Stimulated activated naive CD8-positive, alpha-beta T cell treated with anti-CD3 and anti-CD28 coated beads, Interleukin-15, Interleukin-2, amounts not matched to agents 100 ng/mL and 50 ng/mL, for 24 hours (primary cell): ENCODE data around the gene FOXJ3.

Experiments used
- H3K27ac Mint-ChIP-seq: one replicate; pipeline ENCODE4 v1.8.0; 2021; ENCODE audit warnings: mild to moderate bottlenecking, mixed read lengths
- H3K27me3 Mint-ChIP-seq: one replicate; pipeline ENCODE4 v1.8.0; 2021; ENCODE audit warnings: mixed read lengths
- H3K36me3 Mint-ChIP-seq: one replicate; pipeline ENCODE4 v1.8.0; 2021; ENCODE audit warnings: low read depth, mixed read lengths
- H3K4me1 Mint-ChIP-seq: one replicate; pipeline ENCODE4 v1.8.0; 2021; ENCODE audit warnings: low read depth, mixed read lengths
- H3K4me3 Mint-ChIP-seq: one replicate; pipeline ENCODE4 v1.8.0; 2021; ENCODE audit warnings: mild to moderate bottlenecking, mixed read lengths
- H3K9me3 Mint-ChIP-seq: one replicate; pipeline ENCODE4 v1.8.0; 2021; ENCODE audit warnings: mixed read lengths

Gene FOXJ3

DNA sequence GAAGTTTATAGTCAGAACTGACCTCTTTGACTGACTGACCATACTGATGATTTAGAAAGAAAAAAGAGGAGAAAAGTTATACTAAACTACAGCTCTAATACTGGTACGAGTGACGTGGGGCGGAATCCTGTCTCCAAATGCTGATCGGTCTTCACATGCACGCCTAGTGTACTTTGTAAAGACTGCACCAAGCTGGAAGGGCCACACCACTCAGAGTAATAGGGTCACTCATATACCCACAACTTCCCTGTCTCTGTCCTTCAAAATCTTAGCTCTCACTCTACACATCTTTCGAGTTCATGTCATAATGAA lies 151.1 kb downstream of the FOXJ3 start:
- Mint-ChIP-seq H3K4me1 (no peaks in the 10 kb centered on the region), H3K4me3 (no peak overlapping the region), H3K27me3 (no peaks in the 10 kb centered on the region), H3K27ac (no peak overlapping the region), H3K9me3 (no peaks in the 10 kb centered on the region), H3K36me3 (peaks cover 49% of the 10 kb centered on the region)

GRCh38 chr1:42183210-42183956 lies 151.7 kb downstream of the FOXJ3 start:
- no peaks in the 10 kb centered on the region for H3K9me3 Mint-ChIP-seq
- no peaks in the 10 kb centered on the region for H3K27me3 Mint-ChIP-seq
- no peak overlapping the region for H3K4me3 Mint-ChIP-seq
- no peaks in the 10 kb centered on the region for H3K4me1 Mint-ChIP-seq
- peaks cover 45% of the 10 kb centered on the region for H3K36me3 Mint-ChIP-seq
- H3K27ac Mint-ChIP-seq, result no peak overlapping the region

DNA sequence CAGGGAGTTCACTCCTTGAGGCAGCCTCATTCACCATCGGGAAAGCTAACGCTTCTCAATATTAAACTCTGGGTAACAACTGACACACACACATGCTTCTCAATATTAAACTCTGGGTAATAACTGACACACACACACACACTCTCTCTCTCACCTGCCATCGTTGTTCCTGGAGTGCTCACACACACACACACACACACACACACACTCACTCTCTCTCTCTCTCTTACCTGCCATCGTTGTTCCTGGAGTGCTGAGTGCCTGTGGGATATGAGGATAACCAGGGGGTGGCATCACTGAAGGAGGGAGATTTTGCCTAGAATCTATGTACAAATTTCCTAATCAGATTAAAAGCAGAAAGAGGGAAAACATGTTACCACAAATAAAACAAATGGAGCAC lies 153.3 kb downstream of the FOXJ3 start:
- H3K4me3 Mint-ChIP-seq, result no peak overlapping the region
- no peaks in the 10 kb centered on the region for H3K4me1 Mint-ChIP-seq
- no peak overlapping the region for H3K27ac Mint-ChIP-seq
- H3K27me3 Mint-ChIP-seq, result no peaks in the 10 kb centered on the region
- H3K9me3 Mint-ChIP-seq, result no peaks in the 10 kb centered on the region
- peaks cover 31% of the 10 kb centered on the region for H3K36me3 Mint-ChIP-seq

DNA sequence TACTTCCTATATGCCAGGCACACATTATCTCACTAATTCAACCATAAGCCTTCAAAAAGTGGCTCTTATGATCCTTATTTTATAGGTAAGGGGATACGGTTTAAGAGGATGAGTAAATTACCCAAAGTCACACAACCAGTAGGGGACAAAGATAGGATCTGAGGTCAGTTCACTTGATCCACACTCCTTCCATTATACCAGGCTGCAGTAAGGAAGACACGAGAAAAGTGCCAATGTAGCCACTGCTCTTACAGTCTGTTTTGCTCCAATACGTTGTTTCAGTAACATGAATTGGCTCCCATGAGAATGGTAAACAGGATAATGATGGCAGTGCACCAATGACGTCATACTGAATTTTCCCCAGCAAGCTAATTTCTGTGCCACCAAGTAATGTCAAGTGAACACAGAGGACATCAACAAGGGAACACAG lies 155.1 kb downstream of the FOXJ3 start:
- Mint-ChIP-seq H3K9me3 (no peaks in the 10 kb centered on the region), H3K36me3 (peaks cover 18% of the 10 kb centered on the region), H3K27me3 (no peaks in the 10 kb centered on the region), H3K4me3 (no peak overlapping the region), H3K27ac (no peak overlapping the region), H3K4me1 (no peaks in the 10 kb centered on the region)

DNA sequence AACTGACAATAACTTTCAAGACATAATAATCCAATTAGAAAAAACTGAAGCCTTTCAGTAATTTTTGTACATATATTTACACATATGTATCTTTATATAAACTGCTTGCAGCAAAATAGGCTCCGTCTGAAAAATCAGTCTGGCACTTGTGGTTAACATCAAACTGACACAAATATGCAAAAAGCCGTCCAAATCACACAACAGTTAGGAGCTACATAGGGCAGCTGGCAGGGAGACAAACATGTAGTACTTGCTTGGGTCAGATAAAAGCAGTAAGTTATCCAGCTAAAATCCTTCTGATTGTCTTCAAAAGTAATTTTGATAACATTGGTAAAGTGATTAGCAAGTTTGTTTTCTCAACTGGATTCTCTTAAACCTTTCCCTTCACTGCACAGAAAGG lies 155.8 kb downstream of the FOXJ3 start:
- H3K27ac Mint-ChIP-seq, result no peak overlapping the region
- H3K4me3 Mint-ChIP-seq, result no peak overlapping the region
- no peaks in the 10 kb centered on the region for H3K9me3 Mint-ChIP-seq
- no peaks in the 10 kb centered on the region for H3K27me3 Mint-ChIP-seq
- peaks cover 15% of the 10 kb centered on the region for H3K36me3 Mint-ChIP-seq
- H3K4me1 Mint-ChIP-seq, result no peaks in the 10 kb centered on the region

GRCh38 chr1:42178249-42178648 lies 156.8 kb downstream of the FOXJ3 start:
- Mint-ChIP-seq H3K4me3 (no peak overlapping the region), H3K36me3 (peaks cover 10% of the 10 kb centered on the region), H3K4me1 (no peaks in the 10 kb centered on the region), H3K9me3 (no peaks in the 10 kb centered on the region), H3K27ac (no peak overlapping the region), H3K27me3 (no peaks in the 10 kb centered on the region)

DNA sequence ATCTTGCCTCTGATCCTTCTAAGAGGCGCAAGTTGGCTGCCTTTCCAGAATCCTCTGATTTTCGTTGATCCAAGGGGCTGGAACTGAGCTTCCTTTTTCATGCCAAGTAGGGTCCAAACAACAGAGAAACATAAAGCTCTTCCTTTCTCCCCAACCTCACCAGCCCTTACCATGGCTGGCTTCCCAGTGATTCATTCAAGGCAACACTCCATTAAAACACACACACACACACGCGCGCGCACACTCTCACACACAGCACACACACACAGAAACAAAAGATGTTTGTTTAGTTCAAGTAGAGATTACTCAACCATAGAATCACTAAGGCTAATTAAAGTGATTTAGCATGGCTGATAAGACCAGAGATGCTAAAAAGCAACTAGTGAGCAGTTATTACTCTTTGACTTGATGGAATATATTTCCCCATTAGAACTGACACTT lies 157.5 kb downstream of the FOXJ3 start:
- no peak overlapping the region for H3K27ac Mint-ChIP-seq
- no peak overlapping the region for H3K4me3 Mint-ChIP-seq
- no peaks in the 10 kb centered on the region for H3K27me3 Mint-ChIP-seq
- H3K36me3 Mint-ChIP-seq, result peaks cover 6% of the 10 kb centered on the region
- H3K4me1 Mint-ChIP-seq, result no peaks in the 10 kb centered on the region
- no peaks in the 10 kb centered on the region for H3K9me3 Mint-ChIP-seq

DNA sequence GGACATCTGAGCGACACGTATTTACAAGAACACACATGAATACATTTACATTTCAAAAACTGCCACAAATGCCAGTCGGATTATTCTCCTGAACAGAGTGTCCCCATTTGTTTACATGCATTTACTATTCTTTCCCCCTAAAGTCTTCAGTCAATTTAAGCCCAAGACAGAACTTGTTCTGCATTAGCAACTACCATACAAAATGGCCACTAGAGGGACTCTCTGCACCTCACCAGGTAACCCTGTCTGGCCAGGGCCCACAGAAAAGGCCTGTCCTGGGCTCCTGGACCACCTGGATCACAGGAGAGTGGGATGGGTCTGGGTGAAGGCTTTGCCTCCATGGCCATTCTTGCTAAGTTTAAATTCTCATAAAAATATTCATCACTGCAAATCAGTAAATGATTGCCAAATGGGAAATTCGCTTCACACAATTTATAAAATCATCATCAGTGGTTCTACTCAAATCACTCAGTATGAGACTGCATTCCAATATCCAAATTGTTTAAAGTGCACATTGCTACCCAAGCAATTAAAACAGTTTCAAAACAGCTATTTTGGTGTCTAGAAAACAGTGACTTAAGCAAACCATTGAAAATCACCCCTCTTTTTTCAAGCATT lies 158.0 kb downstream of the FOXJ3 start:
- H3K4me3 Mint-ChIP-seq, result no peak overlapping the region
- H3K27me3 Mint-ChIP-seq, result no peaks in the 10 kb centered on the region
- H3K27ac Mint-ChIP-seq, result no peak overlapping the region
- peaks cover 5% of the 10 kb centered on the region for H3K36me3 Mint-ChIP-seq
- no peaks in the 10 kb centered on the region for H3K4me1 Mint-ChIP-seq
- no peaks in the 10 kb centered on the region for H3K9me3 Mint-ChIP-seq

DNA sequence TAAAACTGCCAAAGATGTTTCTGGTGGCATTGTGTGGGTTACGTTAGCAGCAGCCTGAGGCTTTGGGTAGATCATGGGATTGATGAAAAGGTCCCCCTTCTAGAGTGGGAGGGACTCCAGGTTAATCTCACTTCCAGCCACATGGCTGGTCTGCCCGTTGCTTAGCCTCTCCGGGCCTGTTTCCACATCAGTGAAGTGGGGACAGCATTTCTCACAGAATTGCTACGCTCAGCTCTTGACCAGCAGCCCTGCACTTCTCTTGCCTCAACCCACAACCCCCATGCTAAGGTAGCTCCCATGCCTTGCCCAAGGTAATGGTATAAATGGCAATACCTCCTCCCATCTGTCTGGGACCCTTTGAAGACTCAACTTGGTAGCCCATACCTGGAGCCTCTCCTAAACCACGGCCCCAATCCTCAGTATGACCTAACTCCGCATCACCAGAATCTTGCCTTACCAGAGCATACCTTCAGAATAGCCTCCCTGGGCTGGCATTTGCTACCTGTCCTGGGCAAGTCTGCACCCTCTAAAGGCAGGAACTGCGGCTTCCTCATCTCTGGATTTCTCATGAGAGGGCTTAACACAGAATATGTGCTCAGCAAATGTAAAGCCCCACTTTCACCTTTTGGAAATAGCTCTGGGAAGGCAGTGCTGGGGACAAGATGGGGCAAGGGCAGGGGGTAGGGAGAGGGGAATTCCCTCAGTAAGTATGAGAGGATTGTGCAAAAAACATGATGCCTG lies 159.6 kb downstream of the FOXJ3 start:
- Mint-ChIP-seq H3K4me3 (no peak overlapping the region), H3K9me3 (no peaks in the 10 kb centered on the region), H3K36me3 (no peaks in the 10 kb centered on the region), H3K27ac (no peak overlapping the region), H3K27me3 (no peaks in the 10 kb centered on the region), H3K4me1 (no peaks in the 10 kb centered on the region)

GRCh38 chr1:42173961-42174735 lies 160.9 kb downstream of the FOXJ3 start:
- H3K4me3 Mint-ChIP-seq, result no peak overlapping the region
- H3K27me3 Mint-ChIP-seq, result no peaks in the 10 kb centered on the region
- H3K9me3 Mint-ChIP-seq, result no peaks in the 10 kb centered on the region
- no peaks in the 10 kb centered on the region for H3K4me1 Mint-ChIP-seq
- no peak overlapping the region for H3K27ac Mint-ChIP-seq
- H3K36me3 Mint-ChIP-seq, result no peaks in the 10 kb centered on the region

DNA sequence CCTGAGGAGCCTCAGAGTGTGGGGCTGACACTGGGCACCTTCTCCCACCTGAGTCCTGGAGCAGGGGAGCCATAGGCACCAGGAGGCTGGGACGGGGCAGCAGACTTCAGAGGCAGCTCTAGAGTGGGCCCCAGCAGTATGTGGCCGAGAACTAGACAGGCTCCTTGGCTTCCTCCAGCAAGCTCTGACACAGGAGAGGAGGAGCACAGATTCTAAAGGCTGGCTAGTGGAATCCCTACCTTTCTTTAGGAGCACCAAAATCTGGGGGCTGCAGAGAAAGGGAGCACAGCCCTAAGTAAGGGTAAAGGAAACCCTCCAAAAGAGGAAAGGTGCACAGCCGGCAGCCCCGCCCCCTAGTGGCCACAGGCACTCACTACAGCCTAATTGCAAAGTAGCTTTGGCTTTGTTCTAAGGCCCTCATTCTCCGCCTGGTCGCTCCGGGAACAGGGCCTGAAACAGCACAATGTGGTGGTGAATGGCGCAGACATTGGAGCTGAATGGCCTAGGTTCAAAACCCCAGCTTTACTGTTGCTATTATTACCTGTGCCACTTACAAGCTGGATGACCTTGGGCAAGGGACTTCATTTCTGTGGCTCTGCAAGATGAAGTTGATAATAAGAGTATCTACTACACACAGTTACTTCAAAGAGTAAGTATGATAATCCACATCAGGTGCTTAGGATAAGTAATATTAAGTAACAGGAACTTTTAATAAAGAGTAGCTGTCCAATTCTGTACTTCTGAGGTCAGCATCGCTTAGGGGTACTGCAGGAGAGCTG lies 161.7 kb downstream of the FOXJ3 start:
- Mint-ChIP-seq H3K4me3 (no peak overlapping the region), H3K27me3 (no peaks in the 10 kb centered on the region), H3K9me3 (no peaks in the 10 kb centered on the region), H3K27ac (no peak overlapping the region), H3K36me3 (no peaks in the 10 kb centered on the region), H3K4me1 (no peaks in the 10 kb centered on the region)

GRCh38 chr1:42172381-42173133 lies 162.5 kb downstream of the FOXJ3 start:
- Mint-ChIP-seq H3K4me1 (no peaks in the 10 kb centered on the region), H3K9me3 (no peaks in the 10 kb centered on the region), H3K4me3 (no peak overlapping the region), H3K27me3 (no peaks in the 10 kb centered on the region), H3K36me3 (no peaks in the 10 kb centered on the region), H3K27ac (peak overlapping the region; percentile 12)

DNA sequence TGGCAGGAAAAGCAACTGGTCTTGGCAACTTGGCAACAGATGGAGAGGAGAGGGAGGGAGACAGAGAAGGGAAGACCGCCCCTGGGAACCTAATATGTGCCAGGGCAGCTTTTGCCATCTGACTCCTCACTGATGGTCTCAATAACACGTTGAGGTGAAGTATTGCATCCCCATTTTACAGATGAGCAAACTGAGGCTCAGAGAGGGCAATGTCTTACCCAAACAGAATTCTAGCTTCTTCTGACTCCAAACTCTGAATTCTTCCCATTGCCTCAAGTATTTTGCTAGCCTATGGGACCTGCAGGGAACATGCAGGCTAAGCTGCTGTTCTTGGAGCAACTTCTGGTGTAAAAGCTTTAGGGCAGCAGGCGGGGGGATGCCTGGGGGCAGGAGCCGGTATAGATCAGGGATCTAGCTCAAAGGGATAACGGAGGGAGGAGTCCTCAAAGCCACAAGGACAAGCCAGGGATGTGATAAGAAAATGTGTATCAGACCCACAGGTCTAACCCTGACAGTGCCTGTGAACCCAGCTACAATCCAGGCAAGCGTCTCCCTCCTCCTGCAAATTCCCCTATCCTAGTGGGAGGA lies 163.3 kb downstream of the FOXJ3 start:
- H3K4me3 Mint-ChIP-seq, result no peak overlapping the region
- H3K27me3 Mint-ChIP-seq, result no peaks in the 10 kb centered on the region
- no peaks in the 10 kb centered on the region for H3K36me3 Mint-ChIP-seq
- H3K4me1 Mint-ChIP-seq, result no peaks in the 10 kb centered on the region
- peak overlapping the region; percentile 12 for H3K27ac Mint-ChIP-seq
- no peaks in the 10 kb centered on the region for H3K9me3 Mint-ChIP-seq
